ENCODE data around the gene ADAMTS12.

The ADAMTS12 gene

GRCh38 chr5:33766023-33766422 is 125.8 kb downstream of the ADAMTS12 start:
- no peak for DNase-seq (ENCODE audit: low read depth in 2 of 3, low spot score in 2 of 3)

DNA sequence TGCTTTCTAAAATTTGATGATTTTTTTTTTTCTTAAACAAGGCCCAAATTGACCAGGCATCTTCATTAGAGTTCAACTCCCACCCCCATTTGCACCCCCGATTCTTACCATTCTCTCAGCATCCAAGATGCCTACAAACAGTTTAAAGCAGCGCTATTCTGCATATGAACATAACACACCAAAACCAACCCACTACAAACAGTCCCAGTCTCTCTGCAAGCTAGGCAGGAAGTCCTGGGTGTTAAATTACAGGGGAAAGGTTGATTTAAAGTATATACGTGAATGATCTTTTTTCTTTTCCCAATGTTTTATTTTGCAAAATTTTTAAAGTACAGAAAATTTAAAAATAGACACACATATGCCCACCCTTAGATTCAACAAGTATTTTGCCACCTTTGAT is 127.0 kb downstream of the ADAMTS12 start:
- no peak for DNase-seq (ENCODE audit: low read depth in 2 of 3, low spot score in 2 of 3)

- no peak for DNase-seq (ENCODE audit: low read depth in 2 of 3, low spot score in 2 of 3)
Measured at GRCh38 chr5:33763435-33763834, 128.4 kb downstream of the ADAMTS12 start.

- DNase-seq (ENCODE audit: low read depth in 2 of 3, low spot score in 2 of 3): no peak
Measured at GRCh38 chr5:33762859-33763258, 128.9 kb downstream of the ADAMTS12 start.

GRCh38 chr5:33761139-33761538 is 130.7 kb downstream of the ADAMTS12 start:
- no peak for DNase-seq (ENCODE audit: low read depth in 2 of 3, low spot score in 2 of 3)

DNA sequence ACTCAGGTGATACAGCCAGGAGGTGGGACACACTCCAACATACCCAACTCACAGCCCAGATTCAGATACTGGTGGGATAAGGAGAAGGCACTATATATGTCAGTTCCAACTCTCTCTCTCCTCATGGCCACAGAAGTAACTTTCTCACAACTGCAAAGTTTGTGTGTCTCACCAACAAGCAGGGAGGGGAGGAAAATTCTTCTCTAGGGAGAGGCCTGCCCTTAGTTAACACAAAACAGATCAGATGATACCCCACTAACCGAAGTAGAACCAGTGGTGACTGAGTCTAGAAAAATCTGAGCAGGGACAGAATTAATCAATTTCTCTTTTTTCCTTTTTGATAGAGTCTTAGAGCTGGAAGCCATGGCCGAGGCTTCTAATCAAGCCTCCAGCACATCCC is 133.1 kb downstream of the ADAMTS12 start:
- DNase-seq (ENCODE audit: low read depth in 2 of 3, low spot score in 2 of 3): no peak

DNA sequence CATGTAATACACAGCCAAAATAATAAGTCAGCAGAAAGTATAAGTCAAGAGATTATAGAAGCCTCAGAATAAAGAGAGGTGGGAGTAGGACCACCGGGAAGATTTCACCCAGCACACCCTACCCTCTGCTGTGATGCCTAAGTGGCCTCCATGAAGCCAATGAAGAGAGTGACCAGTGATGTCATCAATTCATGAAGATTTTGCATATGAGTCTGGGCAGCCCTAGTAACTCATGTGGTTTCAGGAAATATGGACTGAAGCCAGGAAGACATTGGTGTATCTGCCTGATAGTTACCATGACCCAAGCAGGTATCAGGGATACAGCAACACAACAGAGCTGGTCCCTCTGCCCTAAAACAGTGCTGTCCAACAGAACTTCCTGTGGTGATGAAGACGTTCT is 135.3 kb downstream of the ADAMTS12 start:
- DNase-seq (ENCODE audit: low read depth in 2 of 3, low spot score in 2 of 3): no peak

GRCh38 chr5:33755231-33755630 is 136.6 kb downstream of the ADAMTS12 start:
- no peak for DNase-seq (ENCODE audit: low read depth in 2 of 3, low spot score in 2 of 3)

GRCh38 chr5:33753704-33754103 is 138.1 kb downstream of the ADAMTS12 start:
- DNase-seq (ENCODE audit: low read depth in 2 of 3, low spot score in 2 of 3): no peak

- DNase-seq (ENCODE audit: low read depth in 2 of 3, low spot score in 2 of 3): no peak
Measured at GRCh38 chr5:33748754-33749153, 143.0 kb downstream of the ADAMTS12 start.

DNA sequence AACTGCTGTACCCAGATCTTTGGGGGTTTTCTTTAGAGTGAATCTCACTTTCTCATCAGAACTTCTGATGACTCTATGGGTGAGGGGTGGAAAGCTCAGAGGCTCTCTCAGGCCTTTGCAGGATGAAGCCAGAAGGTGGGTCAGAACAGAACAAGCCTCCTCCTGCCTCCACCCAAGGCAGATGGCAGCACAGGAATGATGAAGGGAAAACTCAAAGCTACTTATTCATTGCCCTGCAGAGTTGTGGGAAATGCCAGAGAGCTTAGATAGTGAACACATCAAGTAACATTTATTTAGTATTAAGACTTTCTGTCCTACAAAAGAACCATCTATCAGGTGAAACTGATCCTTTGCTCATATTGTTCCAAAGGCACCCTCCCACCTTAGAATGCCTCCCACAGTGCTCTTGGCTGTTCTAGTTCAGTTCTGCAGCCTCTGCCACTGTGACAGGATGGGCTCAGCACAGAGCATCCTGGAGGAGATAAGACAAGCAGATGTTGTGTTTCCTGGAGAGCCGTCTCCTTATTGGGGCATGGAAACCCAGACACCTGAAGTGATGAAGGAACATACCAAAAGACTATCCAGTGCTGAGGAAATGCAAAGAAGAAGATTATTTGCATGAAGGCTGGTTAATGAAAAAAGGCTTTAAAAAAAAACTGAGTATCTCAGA is 146.6 kb downstream of the ADAMTS12 start:
- DNase-seq (ENCODE audit: low read depth in 2 of 3, low spot score in 2 of 3): no peak

DNA sequence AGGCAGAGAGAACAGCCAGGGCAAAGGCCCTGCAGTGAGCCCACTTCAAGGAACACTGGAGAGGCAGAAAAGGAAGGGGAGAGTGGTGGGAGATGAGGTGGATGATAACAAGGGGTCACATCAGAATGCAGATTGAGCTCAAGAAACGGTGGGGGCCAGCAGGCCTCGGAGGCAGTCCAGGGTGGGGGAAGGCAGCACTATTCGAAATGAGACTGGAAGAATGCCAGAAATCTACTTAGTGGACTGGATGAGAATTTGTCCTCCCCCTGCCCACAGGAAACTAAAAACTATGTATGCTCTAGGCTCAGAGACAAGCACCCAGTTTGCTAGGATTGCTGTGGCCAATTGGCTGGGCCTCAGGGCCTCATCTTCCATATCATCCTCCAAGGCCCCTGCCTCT is 148.7 kb downstream of the ADAMTS12 start:
- DNase-seq (ENCODE audit: low read depth in 2 of 3, low spot score in 2 of 3): no peak

GRCh38 chr5:33742181-33742580 is 149.6 kb downstream of the ADAMTS12 start:
- DNase-seq (ENCODE audit: low read depth in 2 of 3, low spot score in 2 of 3): no peak

DNA sequence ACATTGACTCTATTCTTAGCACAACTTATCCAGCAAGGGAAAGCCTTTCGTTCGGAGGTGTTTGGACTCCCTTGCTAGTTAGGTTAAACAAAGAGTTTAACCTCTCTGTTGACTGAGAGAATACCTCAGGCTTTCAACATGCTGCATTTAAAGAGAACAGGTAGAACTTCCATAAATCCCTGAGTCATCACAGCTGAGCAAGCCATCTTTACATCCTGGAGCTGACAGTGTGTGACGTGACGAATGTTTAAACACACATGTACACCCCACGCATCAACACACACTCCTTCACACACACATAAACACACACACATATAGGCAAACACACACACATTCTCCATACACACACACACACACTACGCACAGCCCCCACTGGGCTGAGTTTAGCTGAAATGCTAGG is 152.8 kb downstream of the ADAMTS12 start:
- no peak for DNase-seq (ENCODE audit: low read depth in 2 of 3, low spot score in 2 of 3)

- no peak for DNase-seq (ENCODE audit: low read depth in 2 of 3, low spot score in 2 of 3)
Measured at GRCh38 chr5:33738097-33738496, 153.7 kb downstream of the ADAMTS12 start.

DNA sequence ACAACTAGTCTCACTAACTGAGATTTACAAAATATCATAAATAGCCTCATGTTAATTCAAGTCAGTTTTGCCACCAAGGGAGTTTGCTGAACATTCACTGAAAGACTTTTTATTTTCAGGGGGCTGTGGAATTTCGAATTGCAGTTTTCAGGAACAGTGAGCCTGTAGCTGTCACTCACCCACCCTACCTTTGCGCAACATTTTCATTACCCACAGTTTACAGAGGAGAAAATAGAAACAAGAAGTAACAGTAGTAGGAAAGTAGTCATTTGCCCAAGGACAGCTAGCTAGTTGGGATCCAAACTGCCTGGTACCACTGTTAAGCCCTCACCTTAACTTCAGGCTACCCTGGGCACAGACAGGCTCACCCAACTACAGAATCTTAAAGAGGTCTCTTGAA is 154.1 kb downstream of the ADAMTS12 start:
- DNase-seq (ENCODE audit: low read depth in 2 of 3, low spot score in 2 of 3): no peak

- DNase-seq (ENCODE audit: low read depth in 2 of 3, low spot score in 2 of 3): no peak
Measured at GRCh38 chr5:33737284-33737683, 154.5 kb downstream of the ADAMTS12 start.

- DNase-seq (ENCODE audit: low read depth in 2 of 3, low spot score in 2 of 3): no peak
Measured at GRCh38 chr5:33736510-33736909, 155.3 kb downstream of the ADAMTS12 start.

- DNase-seq (ENCODE audit: low read depth in 2 of 3, low spot score in 2 of 3): no peak
Measured at GRCh38 chr5:33735072-33735471, 156.7 kb downstream of the ADAMTS12 start.

GRCh38 chr5:33734537-33734936 is 157.3 kb downstream of the ADAMTS12 start:
- DNase-seq (ENCODE audit: low read depth in 2 of 3, low spot score in 2 of 3): no peak

DNA sequence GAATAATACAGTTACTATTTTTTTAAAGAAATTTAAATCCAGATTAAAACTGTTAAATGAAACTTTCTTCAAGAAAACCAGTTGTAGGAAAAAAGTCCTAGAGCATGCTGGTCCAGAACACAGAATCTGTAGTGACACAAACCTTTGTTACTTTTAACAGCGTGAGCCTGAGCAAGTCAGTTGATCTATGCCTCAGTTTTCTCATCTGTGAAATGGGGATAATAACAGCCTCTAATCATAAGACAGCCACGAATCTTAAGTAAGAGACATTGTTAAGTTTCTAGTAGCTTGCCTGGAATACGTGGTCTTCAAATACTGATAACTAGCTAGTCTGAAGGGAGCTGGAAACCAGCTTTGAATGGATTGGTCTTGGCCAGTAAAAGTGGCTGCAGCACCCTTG is 158.6 kb downstream of the ADAMTS12 start:
- no peak for DNase-seq (ENCODE audit: low read depth in 2 of 3, low spot score in 2 of 3)

DNA sequence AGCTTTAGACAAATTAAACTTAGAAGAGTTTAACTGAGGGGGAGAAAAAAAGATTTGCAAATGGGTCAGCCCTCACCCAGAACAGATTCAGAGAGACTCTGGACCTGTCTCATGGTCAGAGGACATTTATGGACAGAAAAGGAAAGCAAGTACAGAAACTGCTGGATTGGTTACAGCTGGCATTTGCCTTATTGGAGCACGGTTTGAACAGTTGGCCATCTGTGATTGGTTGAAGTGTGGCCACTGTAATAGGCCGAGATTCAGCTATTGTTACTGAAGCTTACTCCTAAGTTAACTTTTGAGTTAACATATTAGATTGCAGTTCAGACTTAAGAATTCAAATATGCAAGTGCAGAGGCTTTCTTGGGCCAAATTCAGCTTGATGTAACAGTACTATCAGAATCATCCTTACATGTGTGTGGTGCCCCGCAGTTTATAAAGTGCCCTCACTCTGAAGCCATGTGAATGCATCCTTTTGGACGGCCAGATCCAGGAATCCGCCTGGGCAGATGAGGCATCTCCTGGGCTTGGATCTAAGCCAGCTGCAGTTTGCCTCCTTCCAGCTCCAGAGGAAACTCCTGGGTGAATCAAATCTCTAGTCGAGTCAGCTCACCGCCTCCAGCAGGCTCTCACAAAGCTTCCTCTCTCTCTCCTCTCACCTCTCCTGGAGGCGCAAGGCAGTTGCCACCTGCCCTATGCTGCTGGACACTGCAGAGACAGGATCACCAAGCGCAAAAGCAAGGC is 165.2 kb downstream of the ADAMTS12 start:
- DNase-seq (ENCODE audit: low read depth in 2 of 3, low spot score in 2 of 3): no peak

DNA sequence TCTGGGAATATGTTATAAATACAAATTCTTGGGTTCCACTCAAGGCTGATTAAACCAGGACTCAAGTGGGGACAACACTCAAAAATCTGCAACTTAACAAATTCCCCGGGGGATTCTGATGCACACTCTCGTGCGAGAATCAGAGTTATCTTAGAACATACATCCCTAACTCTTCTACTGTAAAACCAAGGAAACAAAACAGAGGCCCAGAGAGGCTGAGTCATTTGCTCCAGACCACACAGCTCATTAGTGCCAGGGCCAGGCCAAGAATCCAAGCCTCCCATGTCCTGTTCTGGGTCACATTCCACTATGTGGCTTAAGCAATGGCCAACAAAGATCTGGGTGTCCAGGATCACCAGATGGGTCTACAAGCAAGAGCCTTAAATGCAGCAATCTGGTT is 166.0 kb downstream of the ADAMTS12 start:
- DNase-seq (ENCODE audit: low read depth in 2 of 3, low spot score in 2 of 3): no peak

Data from activated CD8-positive, alpha-beta memory T cell treated with anti-CD3 and anti-CD28 coated beads for 48 hours (primary cell).